ENCODE data around the gene IGSF23.

The IGSF23 gene

DNA sequence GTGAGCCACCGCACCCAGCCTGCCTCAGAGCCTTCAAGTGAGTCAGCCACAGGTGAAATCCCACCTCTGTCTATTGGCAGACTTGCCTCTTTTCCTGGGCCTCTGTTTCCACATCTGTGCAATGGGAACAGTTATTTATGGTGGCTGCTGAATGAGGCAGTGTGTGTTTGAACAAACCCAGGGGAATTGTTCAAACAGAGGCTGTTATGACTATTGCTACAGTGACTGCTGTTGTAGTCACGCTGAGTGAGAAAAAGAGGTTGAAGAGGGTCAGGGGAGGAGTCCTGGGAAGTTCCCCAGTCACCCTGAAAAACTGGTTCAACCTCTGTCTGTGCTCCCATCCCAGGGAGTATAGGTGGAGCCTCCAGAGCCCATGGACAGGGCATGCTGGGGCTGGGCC is 58.0 kb downstream of the IGSF23 start, which contains the start of gene CEACAM19:
CEACAM19 (plus strand) TSS at position 83 of the 400 bp plus-strand sequence. CDS start 450 bp downstream, outside the sequence.
- DNase-seq (ENCODE audit: low spot score) = peak; percentile 43
- TF ChIP-seq, protein P1, sequence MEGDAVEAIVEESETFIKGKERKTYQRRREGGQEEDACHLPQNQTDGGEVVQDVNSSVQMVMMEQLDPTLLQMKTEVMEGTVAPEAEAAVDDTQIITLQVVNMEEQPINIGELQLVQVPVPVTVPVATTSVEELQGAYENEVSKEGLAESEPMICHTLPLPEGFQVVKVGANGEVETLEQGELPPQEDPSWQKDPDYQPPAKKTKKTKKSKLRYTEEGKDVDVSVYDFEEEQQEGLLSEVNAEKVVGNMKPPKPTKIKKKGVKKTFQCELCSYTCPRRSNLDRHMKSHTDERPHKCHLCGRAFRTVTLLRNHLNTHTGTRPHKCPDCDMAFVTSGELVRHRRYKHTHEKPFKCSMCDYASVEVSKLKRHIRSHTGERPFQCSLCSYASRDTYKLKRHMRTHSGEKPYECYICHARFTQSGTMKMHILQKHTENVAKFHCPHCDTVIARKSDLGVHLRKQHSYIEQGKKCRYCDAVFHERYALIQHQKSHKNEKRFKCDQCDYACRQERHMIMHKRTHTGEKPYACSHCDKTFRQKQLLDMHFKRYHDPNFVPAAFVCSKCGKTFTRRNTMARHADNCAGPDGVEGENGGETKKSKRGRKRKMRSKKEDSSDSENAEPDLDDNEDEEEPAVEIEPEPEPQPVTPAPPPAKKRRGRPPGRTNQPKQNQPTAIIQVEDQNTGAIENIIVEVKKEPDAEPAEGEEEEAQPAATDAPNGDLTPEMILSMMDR (IDR thresholded peaks at IDR 0.05; ENCODE audit: extremely low read depth, insufficient read depth, missing control alignments) = no peak
- in situ Hi-C loops (cut with MboI; ENCODE audit: low pct_unique_long_range_greater_than_20kb, low sequenced_read_pairs, unreplicated experiment) = no loop called here

DNA sequence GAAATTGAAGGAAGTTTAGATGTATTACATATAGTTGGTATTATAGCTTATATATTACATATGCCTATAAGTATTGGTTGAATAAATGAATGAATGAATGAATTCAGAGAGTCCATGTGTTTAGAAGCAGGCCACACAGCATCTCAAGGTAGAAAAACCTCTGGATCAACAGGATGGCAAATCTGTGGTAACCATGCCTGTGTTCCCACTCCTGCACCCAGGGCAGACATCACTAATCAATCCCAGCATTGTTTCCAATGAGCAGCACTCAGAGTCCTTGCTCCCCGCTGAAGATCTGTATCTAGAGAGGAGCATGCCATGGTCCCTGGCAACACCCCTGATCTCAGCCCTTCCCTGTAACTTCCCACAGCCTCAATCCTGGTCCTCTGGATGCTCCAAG is 58.9 kb downstream of the IGSF23 start:
- TF ChIP-seq, protein P1 (IDR thresholded peaks at IDR 0.05; ENCODE audit: extremely low read depth, insufficient read depth, missing control alignments) = no peak
- in situ Hi-C loops (cut with MboI; ENCODE audit: low pct_unique_long_range_greater_than_20kb, low sequenced_read_pairs, unreplicated experiment) = no loop called here

DNA sequence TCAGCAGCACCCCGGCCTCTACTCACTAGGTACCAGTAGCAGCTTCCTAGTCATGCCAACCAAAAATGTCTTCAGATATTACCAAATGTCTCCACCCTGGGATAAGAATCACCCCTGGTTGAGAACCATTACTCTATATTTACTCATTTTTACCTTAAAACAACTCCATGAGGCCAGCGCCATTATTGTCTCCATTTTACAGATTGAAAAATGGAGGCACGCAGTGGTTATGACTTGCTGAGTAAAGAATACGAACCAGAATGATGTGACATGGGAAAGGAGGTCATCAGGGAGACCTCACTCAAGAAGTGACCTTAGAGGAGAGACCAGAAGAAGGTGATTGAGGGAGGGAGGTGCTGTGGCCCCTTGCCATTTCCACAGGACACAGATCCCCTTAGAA is 60.1 kb downstream of the IGSF23 start:
- in situ Hi-C loops (cut with MboI; ENCODE audit: low pct_unique_long_range_greater_than_20kb, low sequenced_read_pairs, unreplicated experiment) = no loop called here
- TF ChIP-seq, protein P1 (IDR thresholded peaks at IDR 0.05; ENCODE audit: extremely low read depth, insufficient read depth, missing control alignments) = no peak
- no peak for DNase-seq (ENCODE audit: low spot score)

More for the DNA sequence above, 58.9 kb downstream of the IGSF23 start:
- DNase-seq (ENCODE audit: low spot score) = no peak

DNA sequence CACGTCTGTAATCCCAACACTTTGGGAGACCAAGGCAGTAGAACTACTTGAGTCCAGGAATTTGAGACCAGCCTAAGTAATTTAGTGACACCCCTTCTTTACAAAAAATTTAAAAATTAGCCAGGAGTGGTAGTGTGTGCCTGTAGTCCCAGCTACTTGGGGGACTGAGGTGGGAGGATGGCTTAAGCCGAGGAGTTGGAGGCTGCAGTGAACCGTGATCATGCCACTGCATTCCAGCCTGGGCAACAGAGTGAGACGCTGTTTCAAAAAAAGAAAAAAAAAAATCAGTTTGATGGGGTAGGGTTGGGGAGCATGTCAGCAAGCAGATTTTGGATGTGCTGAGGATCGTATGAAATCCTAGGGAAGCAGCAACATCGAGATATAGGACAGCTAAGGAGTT is 62.2 kb downstream of the IGSF23 start:
- TF ChIP-seq, protein P1 (IDR thresholded peaks at IDR 0.05; ENCODE audit: extremely low read depth, insufficient read depth, missing control alignments) = no peak
- in situ Hi-C loops (cut with MboI; ENCODE audit: low pct_unique_long_range_greater_than_20kb, low sequenced_read_pairs, unreplicated experiment) = no loop called here
- DNase-seq (ENCODE audit: low spot score) = no peak

DNA sequence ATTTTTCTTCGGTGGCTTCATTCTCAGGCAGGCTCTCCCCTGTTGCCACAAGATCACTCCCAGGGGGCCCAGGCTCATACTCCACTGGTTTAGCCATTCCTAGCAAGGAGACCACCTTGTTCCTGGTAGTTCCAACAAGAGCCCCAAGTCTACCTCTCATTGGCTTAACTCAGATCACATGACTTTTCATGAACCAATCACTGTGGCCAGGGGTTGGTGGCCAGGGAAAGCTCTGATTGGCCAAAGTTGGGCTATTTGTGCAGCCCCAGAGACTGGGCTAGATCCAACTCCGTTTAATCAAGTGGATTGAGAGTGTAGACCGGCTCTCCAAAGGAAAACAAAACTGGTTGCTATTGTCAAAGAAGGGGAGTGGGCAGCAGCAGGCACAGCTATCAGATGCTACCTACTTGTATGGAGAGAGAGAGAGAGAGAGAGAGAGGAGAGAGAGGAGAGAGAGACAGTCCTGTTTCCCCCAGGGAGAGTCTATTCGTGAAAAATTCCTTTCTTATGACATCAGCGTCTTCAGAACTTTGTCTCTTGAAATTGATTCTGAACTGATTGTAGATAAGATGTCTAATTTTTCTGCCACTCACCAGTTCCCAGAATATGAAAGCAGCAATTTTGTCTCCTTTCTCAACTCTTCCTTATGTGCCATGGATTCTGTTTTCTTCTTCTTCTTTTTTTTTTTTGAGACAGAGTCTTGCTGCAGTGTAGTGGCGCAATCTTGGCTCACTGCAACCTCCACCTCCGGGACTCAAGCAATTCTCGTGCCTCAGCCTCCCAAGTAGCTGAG is 63.9 kb downstream of the IGSF23 start:
- in situ Hi-C loops (cut with MboI; ENCODE audit: low pct_unique_long_range_greater_than_20kb, low sequenced_read_pairs, unreplicated experiment) = no loop called here
- TF ChIP-seq, protein P1 (IDR thresholded peaks at IDR 0.05; ENCODE audit: extremely low read depth, insufficient read depth, missing control alignments) = no peak
- DNase-seq (ENCODE audit: low spot score) = no peak

DNA sequence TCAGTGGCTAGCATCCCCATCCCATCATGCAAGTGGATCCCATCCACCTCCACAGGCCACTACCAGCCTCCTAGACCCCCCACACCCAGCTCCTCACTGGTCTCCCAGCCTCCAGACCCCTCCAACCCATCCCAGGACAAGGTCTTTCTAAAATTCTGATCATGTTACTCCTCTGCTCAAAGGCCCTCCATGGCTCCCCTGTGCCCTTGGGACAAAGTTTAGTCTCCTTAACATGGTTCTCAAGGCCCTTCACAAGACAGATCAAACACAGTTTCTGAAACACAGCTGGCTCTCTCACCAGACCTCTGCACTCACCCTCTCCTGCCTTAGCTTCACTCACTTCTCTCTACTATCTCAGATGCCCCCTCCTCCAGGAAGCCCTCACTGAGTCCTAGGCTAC is 67.2 kb downstream of the IGSF23 start:
- DNase-seq (ENCODE audit: low spot score) = no peak
- TF ChIP-seq, protein P1 (IDR thresholded peaks at IDR 0.05; ENCODE audit: extremely low read depth, insufficient read depth, missing control alignments) = no peak
- in situ Hi-C loops (cut with MboI; ENCODE audit: low pct_unique_long_range_greater_than_20kb, low sequenced_read_pairs, unreplicated experiment) = no loop called here

Measured in GM13977 (cell line).